ENCODE results near the gene STAC2. TPM values are rescaled to one million over a fixed set of nuclear protein-coding genes. Genes with fewer than 3 reads are reported as not detected.

Gene STAC2
- total RNA-seq, 4 donors from 2014 or later = 0.85 TPM; not detected in 3

DNA sequence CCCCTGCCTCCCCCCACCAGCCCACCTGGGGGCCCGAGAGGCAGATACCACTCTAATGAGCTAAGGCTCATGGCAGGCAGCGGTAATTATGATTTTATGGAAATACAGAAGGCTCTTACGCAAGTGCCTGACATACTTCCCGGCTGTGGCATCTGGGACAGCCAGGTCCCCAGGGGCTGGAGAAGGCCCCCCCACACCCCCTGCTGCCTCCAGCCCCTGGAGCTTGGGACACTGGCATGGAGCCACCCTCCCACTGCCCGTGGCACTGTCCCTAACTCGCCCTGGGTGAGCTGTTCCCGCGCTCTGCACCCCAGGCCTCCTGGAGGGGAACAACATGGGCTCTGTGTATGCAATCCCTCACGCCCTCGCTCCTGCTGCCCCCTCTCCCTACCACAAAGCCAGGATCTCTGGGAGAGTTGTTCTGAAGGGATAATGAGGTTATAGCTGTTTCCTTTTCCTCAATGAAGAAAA, 5.4 kb upstream of the STAC2 start:
- TF ChIP-seq, protein P1, sequence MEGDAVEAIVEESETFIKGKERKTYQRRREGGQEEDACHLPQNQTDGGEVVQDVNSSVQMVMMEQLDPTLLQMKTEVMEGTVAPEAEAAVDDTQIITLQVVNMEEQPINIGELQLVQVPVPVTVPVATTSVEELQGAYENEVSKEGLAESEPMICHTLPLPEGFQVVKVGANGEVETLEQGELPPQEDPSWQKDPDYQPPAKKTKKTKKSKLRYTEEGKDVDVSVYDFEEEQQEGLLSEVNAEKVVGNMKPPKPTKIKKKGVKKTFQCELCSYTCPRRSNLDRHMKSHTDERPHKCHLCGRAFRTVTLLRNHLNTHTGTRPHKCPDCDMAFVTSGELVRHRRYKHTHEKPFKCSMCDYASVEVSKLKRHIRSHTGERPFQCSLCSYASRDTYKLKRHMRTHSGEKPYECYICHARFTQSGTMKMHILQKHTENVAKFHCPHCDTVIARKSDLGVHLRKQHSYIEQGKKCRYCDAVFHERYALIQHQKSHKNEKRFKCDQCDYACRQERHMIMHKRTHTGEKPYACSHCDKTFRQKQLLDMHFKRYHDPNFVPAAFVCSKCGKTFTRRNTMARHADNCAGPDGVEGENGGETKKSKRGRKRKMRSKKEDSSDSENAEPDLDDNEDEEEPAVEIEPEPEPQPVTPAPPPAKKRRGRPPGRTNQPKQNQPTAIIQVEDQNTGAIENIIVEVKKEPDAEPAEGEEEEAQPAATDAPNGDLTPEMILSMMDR (IDR thresholded peaks at IDR 0.05; ENCODE audit: low read depth) = no peak

DNA sequence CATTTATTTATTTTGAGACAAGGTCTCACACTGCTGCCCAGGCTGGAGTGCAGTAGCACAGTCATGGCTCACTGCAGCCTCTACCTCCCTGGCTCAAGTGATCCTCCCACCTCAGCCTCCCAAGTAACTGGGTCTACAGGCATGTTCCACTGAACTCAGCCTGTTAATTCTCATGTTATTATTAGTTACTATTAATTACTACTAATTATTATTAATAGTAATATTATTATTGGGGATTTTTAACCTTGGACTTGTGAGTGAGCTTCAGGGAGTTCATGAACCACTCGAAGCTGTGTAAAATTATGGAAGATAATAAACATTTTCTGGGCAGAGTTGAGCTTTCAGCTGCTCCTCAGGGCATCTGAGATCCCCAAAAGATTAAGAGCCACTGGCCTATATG, 4.6 kb upstream of the STAC2 start:
- TF ChIP-seq, protein P1 (IDR thresholded peaks at IDR 0.05; ENCODE audit: low read depth) = no peak

DNA sequence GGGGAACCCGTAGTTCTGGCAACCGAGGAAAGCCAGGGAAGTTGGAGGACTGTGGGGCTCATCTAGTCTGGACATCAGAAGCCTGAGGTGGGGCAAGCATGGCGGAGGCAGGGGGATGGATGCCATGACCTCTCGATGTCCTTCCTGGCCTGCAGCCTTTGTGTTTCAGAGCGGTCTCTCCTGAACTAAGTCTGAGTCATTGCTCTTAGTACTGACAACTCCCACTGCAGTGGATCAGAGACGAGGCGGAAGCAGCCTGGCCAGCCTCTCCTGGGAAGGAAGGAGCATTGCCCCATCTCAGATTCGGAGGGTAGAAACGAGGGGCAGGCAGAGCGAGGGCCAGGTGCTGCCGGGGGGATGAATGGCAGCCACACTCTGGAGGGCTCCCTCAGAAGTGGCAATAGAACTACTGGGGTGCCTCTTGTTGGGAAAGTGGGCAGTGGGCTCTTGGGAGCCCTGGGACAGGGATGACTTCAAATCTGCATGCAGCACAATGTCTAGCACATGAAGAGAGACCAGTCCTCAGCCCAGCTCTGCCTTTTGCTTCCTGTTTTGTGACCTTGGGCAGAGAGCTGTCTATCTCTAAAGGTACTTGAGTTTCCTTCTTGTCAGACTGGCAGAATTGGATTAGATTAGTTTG, 3.6 kb upstream of the STAC2 start:
- TF ChIP-seq, protein P1 (IDR thresholded peaks at IDR 0.05; ENCODE audit: low read depth) = no peak

DNA sequence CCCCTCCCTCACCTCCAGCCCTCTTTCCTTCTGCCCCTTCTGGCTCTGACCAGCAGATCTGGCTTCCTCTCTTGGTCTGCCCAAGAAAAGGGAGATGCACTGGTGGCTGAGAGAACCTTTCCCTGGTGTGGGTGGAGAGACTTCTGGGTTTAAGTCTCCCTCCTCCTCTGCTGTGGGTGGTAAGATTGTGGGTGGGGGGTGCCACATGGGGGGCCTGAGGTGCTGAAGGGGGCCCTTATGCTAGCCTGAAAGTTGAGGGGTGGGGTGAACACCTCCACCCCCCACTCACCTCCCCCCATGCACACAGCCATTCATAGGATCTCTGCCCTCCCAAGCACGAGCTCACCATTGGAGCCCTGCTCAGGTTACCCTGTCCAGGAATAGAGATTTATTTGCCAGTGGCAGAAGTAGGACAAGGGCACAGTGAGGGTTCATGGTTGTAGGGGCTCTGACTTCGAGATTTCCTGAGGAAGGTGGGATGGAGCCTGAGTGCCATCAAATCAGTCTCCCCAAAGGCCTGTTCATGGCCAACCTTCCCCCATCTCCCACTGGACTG, 1.7 kb upstream of the STAC2 start:
- TF ChIP-seq, protein P1 (IDR thresholded peaks at IDR 0.05; ENCODE audit: low read depth) = no peak

DNA sequence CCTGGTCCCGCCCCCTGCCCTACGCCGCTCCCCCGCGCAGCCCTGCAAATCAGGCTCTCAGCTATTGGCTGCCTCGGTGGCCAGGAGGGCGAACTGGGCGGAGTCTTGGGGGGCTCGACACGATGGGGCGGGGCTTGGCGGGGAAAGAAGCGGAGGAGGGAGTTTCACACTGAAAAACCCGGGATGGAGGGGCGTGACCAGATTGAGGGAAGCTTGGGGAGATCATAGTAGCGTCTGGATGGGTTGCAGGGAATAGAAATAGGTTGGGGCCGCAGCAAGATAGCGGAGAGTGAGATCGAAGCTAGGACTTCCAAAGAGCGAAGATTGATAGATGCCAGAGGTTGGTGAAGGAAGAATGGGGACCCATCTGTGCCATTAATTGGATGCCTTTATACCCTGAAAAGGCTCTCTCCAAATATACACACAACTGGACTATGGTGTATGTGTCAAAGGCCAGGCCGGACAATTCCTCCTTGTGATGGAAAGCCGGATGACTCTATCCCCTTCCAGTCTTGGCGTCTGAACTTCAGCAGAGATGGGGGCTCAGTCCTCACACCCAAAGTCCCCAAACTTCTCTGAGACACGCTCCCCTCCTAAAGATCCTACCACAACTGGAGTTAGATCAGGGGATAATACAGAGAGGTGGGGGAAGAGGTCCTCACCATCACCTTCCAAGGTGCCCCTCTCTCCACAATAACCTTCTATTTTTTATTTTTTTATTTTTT, 376 bp upstream of the STAC2 start:
- TF ChIP-seq, protein P1 (IDR thresholded peaks at IDR 0.05; ENCODE audit: low read depth) = no peak

DNA sequence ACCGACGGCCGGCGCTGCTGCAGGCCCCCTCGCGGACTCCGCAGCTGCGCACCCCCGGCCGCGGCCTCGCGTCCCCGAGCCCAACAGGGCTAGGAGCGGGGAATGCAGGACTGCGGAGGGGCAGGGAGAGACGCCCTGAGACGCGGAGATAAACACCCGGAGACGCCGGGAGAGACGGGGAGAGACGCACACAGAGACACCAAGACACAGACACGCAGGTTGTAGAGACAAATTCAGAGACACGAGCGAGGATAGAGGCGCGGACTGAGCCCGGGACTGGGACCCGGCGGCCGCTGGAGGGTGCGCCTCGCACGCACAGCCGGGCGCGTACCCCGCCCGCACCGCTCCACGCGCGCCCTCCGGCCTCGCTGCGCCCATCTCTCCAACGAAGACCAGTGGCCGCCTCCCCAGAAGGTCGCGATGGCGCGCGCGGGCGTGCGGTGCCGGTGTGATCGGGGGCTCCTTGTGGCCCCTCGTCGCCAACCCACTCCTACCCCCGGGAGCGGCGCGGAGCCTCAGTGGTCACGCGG, 902 bp downstream of the STAC2 start:
- TF ChIP-seq, protein P1 (IDR thresholded peaks at IDR 0.05; ENCODE audit: low read depth) = no peak
